Measurements from ENCODE around the gene MREG.

MREG gene

GRCh38 chr2:215981115-215981514 lies 32.2 kb downstream of the MREG start:
- no peaks in the 10 kb centered on the region for H3K36me3 ChIP-seq (replicated peaks)
- no peak for TF ChIP-seq CTCF (IDR thresholded peaks at IDR 0.05; ENCODE audit: low read depth, low read length, missing control alignments)
- no peak overlapping the region for H3K4me3 ChIP-seq (ENCODE audit: low read depth, low read length)
- no peaks in the 10 kb centered on the region for H3K27me3 ChIP-seq (replicated peaks)
- no peak for DNase-seq
- no peak overlapping the region for H3K27ac ChIP-seq
- in situ Hi-C loops (cut with HindIII; ENCODE audit: low pct_ligation_motif_present, low sequenced_read_pairs): no loop called here

GRCh38 chr2:215979620-215980019 lies 33.7 kb downstream of the MREG start:
- no peak for DNase-seq
- H3K27me3 ChIP-seq (replicated peaks): no peaks in the 10 kb centered on the region
- in situ Hi-C loops (cut with HindIII; ENCODE audit: low pct_ligation_motif_present, low sequenced_read_pairs): no loop called here
- H3K27ac ChIP-seq: no peak overlapping the region
- no peaks in the 10 kb centered on the region for H3K36me3 ChIP-seq (replicated peaks)
- no peak for TF ChIP-seq CTCF (IDR thresholded peaks at IDR 0.05; ENCODE audit: low read depth, low read length, missing control alignments)
- H3K4me3 ChIP-seq (ENCODE audit: low read depth, low read length): no peak overlapping the region

GRCh38 chr2:215974700-215975429 lies 38.5 kb downstream of the MREG start:
- H3K4me3 ChIP-seq (ENCODE audit: low read depth, low read length): no peak overlapping the region
- H3K36me3 ChIP-seq (replicated peaks): no peaks in the 10 kb centered on the region
- DNase-seq: no peak
- no peak overlapping the region for H3K27ac ChIP-seq
- no peak for TF ChIP-seq CTCF (IDR thresholded peaks at IDR 0.05; ENCODE audit: low read depth, low read length, missing control alignments)
- no peaks in the 10 kb centered on the region for H3K27me3 ChIP-seq (replicated peaks)
- in situ Hi-C loops (cut with HindIII; ENCODE audit: low pct_ligation_motif_present, low sequenced_read_pairs): no loop called here

GRCh38 chr2:215973954-215974699 lies 39.2 kb downstream of the MREG start:
- H3K27ac ChIP-seq: no peak overlapping the region
- no peak overlapping the region for H3K4me3 ChIP-seq (ENCODE audit: low read depth, low read length)
- DNase-seq: no peak
- no peaks in the 10 kb centered on the region for H3K36me3 ChIP-seq (replicated peaks)
- no peaks in the 10 kb centered on the region for H3K27me3 ChIP-seq (replicated peaks)
- no peak for TF ChIP-seq CTCF (IDR thresholded peaks at IDR 0.05; ENCODE audit: low read depth, low read length, missing control alignments)
- in situ Hi-C loops (cut with HindIII; ENCODE audit: low pct_ligation_motif_present, low sequenced_read_pairs): no loop called here

GRCh38 chr2:215973145-215973792 lies 40.1 kb downstream of the MREG start:
- Histone ChIP-seq H3K36me3 (replicated peaks) (no peaks in the 10 kb centered on the region), H3K27ac (no peak overlapping the region), H3K27me3 (replicated peaks) (no peaks in the 10 kb centered on the region), H3K4me3 (ENCODE audit: low read depth, low read length) (no peak overlapping the region)
- in situ Hi-C loops (cut with HindIII; ENCODE audit: low pct_ligation_motif_present, low sequenced_read_pairs): no loop called here
- no peak for TF ChIP-seq CTCF (IDR thresholded peaks at IDR 0.05; ENCODE audit: low read depth, low read length, missing control alignments)
- no peak for DNase-seq
